ENCODE data around the gene NKTR.

NKTR gene

GRCh38 chr3:42691816-42692666 is 91.6 kb downstream of the NKTR start:
- no peak for FAIRE-seq
- DNase-seq (ENCODE audit: insufficient read length, low spot score): no peak

- FAIRE-seq (no peak), DNase-seq (ENCODE audit: insufficient read length, low spot score) (no peak)
Measured at GRCh38 chr3:42692667-42693529, 92.4 kb downstream of the NKTR start.

GRCh38 chr3:42693530-42693930 is 93.0 kb downstream of the NKTR start:
- FAIRE-seq: no peak
- DNase-seq (ENCODE audit: insufficient read length, low spot score): no peak

GRCh38 chr3:42694366-42694765 is 93.9 kb downstream of the NKTR start:
- DNase-seq (ENCODE audit: insufficient read length, low spot score): no peak
- no peak for FAIRE-seq

- no peak for DNase-seq (ENCODE audit: insufficient read length, low spot score)
- no peak for FAIRE-seq
Measured at GRCh38 chr3:42696356-42697288, 96.1 kb downstream of the NKTR start.

GRCh38 chr3:42697289-42698051 is 97.0 kb downstream of the NKTR start:
- FAIRE-seq: no peak
- DNase-seq (ENCODE audit: insufficient read length, low spot score): no peak
